Measurements from ENCODE around the gene ANKRD39.
A peak's percentile ranks its signal among the peaks of the same experiment; 100 is the strongest.

ANKRD39 gene

DNA sequence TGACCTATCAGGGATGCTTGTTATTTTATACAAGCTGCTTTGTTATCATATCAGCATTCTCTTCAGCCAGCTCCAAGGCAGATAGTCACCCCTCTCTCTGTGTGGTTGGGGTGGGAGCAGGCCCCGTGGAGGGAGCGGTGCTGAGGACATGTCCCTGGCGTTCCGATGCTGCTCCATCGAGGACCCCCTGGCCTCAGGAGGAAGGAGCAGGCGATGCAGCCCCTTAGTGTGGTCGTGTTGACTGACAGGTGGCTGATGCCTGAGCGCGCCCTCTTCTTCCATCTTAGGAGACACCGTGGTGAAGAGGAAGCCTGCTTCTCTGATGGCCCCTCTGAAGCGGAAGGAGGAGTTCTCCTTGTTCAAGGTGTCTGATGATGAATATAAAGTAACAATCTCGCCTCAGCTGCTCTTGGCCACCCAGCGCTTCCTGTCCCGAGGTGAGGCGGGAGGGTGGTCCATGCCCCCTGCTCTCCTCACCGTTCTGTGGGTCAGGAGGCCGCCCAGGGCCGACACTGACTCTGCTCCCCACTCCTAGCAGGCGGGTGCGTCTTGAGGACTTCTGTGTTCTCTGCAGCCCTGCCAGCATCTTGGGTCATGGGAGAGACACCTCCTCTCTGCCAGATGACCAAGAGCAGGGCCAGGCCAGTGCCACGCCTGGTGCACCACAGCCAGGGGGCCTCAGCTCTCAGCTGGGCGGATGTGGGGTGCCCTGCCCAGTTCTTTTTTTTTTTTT lies 31.1 kb downstream of the ANKRD39 start:
- no peak overlapping the region for H3K4me3 Mint-ChIP-seq
- no peak overlapping the region for H3K27ac Mint-ChIP-seq
- H3K36me3 Mint-ChIP-seq, result peaks cover 43% of the 10 kb centered on the region
- no peaks in the 10 kb centered on the region for H3K9me3 Mint-ChIP-seq
- CTCF ChIA-PET, result interaction anchor here (0.7 kb wide), 1 partner anchor 130 kb away, joined by 3 read pairs; no protein-coding TSS in a partner anchor
- H3K27me3 Mint-ChIP-seq, result no peaks in the 10 kb centered on the region
- H3K4me1 Mint-ChIP-seq, result peaks cover 3% of the 10 kb centered on the region
- DNase-seq, result no peak

DNA sequence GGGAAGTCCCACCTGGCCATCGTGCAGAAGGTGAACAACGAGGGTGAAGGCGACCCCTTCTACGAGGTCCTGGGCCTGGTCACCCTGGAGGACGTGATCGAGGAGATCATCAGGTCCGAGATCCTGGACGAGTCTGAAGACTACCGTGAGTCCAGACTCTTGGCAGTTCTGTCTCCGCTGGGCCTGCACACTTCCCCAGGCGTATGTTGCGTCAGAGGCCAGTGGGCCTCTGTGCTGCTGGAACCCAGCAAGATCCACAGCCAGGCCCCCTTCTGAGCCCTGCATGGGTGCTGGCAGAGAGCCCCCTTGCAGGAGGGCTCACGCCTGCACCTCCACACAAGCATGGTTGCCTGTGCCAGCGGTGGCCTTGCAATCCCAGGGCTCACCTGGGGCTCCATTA lies 32.8 kb downstream of the ANKRD39 start:
- CTCF ChIA-PET, result no interaction called here
- peaks cover 20% of the 10 kb centered on the region for H3K4me1 Mint-ChIP-seq
- peaks cover 40% of the 10 kb centered on the region for H3K36me3 Mint-ChIP-seq
- H3K27ac Mint-ChIP-seq, result no peak overlapping the region
- H3K9me3 Mint-ChIP-seq, result no peaks in the 10 kb centered on the region
- DNase-seq, result no peak
- no peak overlapping the region for H3K4me3 Mint-ChIP-seq
- no peaks in the 10 kb centered on the region for H3K27me3 Mint-ChIP-seq

DNA sequence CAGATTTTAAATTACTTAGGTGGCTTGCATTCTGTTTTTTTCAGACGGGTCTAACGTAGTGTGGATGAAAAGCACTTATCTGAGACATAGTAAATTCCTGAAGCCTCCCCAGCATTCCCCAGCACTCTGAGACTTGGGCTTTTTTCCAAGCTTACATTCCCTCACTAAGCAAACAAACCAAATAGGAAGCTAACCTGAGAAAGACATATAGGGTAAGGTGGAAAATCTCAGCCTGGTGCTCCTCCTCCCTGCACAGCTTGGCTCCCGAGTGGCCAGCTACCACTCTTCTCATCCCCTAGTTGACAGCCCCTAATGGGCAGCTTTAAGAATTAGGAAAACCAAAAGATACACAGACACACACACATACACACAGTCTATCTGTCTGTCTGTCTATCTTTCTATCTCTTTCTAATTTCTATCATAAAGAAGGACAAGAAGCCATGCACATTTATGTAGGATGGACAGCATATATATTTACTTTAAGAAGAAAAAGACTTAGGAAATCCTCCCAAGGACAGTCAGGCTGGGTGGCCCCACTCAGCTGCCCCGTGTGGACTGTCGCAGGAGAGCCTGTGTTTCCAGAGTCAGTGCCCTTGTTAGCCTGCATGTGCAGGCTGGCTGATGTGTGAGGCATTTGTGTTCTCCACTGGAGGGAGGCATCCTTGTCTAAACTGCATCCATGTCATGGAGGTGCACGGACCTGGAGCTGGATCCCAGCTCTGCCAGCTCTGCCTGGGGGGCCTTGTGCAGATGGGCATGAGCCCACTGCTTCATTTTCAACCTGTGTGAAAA lies 33.5 kb downstream of the ANKRD39 start:
- no peak for DNase-seq
- Mint-ChIP-seq H3K9me3 (no peaks in the 10 kb centered on the region), H3K4me3 (no peak overlapping the region), H3K27ac (peak overlapping the region; percentile 14), H3K4me1 (peaks cover 27% of the 10 kb centered on the region), H3K27me3 (no peaks in the 10 kb centered on the region), H3K36me3 (peaks cover 42% of the 10 kb centered on the region)
- CTCF ChIA-PET, result no interaction called here

DNA sequence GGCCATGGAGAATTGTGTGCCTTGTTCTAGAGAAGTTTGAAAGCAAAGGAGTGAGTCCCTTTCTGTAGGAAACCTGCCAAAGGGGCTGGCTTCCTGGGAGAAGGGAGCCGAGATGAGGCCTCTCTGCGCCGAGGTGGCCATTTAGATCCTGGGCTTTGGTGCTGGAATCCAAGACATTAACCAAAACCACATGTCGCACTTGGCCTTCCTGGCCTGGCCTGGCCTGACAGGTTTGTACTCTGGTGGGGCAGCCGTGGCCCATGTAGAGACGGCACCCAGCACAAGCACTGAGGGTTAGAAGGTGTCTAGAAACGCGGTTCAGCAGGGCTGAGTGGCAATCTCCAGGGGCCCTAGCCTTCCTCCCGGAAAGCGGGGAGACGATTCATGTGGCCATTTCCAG lies 34.6 kb downstream of the ANKRD39 start:
- peaks cover 38% of the 10 kb centered on the region for H3K4me1 Mint-ChIP-seq
- H3K9me3 Mint-ChIP-seq, result no peaks in the 10 kb centered on the region
- DNase-seq, result no peak
- H3K27ac Mint-ChIP-seq, result no peak overlapping the region
- CTCF ChIA-PET, result no interaction called here
- H3K4me3 Mint-ChIP-seq, result no peak overlapping the region
- H3K27me3 Mint-ChIP-seq, result no peaks in the 10 kb centered on the region
- H3K36me3 Mint-ChIP-seq, result peaks cover 44% of the 10 kb centered on the region

DNA sequence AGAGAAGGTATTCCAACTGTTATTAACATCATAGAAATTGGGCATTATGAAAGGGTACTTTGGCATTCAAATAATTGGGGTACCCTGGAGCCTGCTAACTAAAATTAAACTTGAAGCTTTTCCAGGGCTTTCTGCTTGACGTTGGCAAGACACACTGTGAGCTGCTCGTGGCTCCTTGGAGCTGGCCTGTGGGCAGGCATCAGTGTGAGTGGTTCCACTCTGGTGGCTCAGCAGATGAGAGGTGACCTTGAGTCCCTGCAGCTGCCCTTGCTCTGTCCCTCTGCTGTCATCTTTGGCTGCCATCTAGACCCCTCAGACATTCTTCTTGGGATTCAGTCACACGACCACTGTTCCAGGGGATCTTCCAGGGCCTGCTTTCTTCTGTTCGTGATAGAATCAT lies 35.0 kb downstream of the ANKRD39 start:
- CTCF ChIA-PET, result no interaction called here

DNA sequence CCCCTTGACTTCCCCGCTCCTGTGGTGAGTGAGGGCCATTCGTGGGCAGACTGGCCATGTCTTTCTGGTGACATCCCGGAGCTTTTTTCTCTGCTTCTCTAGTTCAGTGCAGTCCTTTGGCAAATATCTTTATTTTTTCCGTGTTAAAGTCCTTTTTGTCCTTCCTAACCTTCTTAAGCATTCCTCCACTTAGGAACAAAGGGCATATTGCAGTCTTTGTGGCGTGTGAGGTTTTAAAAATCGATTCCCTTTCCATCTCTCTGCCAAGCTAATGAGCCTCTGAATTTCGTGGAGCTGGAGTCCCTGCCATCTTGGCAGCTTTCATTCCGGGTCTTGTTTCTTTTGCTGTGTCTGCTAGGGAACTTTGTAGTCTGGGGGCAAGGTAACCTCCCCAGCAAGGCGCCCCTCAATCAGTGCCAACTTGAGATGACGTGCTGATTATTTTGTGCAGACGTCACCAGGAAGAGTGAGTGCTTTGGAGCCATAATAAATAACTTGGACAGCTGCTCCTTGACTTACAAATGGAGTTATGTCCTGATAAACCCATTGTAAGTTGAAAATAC lies 36.6 kb downstream of the ANKRD39 start:
- CTCF ChIA-PET, result interaction anchor here (0.7 to 1.5 kb wide), 3 partner anchors 129 to 291 kb away, joined by 3 to 4 read pairs (median 4); no protein-coding TSS in a partner anchor
- Mint-ChIP-seq H3K27me3 (no peaks in the 10 kb centered on the region), H3K4me3 (no peak overlapping the region), H3K36me3 (peaks cover 48% of the 10 kb centered on the region), H3K27ac (peak overlapping the region; percentile 0), H3K4me1 (peaks cover 50% of the 10 kb centered on the region), H3K9me3 (no peaks in the 10 kb centered on the region)
- DNase-seq, result no peak

More for the DNA sequence above, 35.0 kb downstream of the ANKRD39 start:
- H3K27ac Mint-ChIP-seq, result no peak overlapping the region
- H3K27me3 Mint-ChIP-seq, result no peaks in the 10 kb centered on the region
- H3K4me1 Mint-ChIP-seq, result peaks cover 42% of the 10 kb centered on the region
- H3K9me3 Mint-ChIP-seq, result no peaks in the 10 kb centered on the region
- H3K36me3 Mint-ChIP-seq, result peaks cover 47% of the 10 kb centered on the region
- DNase-seq, result no peak
- H3K4me3 Mint-ChIP-seq, result no peak overlapping the region

DNA sequence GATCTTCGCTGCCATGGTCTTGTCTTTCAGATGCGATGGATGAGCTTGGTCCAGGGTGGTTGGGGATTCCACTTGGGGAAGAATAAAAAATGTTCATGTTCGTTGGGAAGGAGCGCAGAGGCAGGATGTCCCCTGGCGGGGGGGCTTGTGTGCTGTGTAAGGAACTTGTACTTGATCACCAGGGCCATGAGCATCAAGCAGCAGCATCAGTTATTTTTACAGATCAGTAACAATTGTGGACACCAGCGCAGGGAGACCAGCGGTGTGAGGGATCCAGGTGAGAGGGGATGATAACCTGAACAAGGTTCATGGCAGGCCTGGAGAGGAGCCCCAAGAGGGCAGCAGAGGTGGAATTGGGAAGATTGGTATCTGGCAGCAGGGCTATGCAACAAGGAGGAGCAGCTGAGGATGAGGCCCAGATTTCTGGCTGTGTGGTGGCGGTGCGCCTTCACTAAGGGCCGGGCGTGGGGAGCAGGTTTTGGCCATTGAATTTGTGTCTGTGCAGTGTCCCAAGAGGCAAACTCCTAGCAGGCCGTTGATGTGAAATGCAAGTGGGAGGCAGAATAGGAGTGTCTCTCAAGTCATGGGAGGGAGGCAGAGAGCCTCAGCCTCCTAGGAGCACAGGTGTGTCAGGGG lies 37.8 kb downstream of the ANKRD39 start:
- Mint-ChIP-seq H3K4me1 (peaks cover 56% of the 10 kb centered on the region), H3K27ac (peak overlapping the region; percentile 22), H3K36me3 (peaks cover 43% of the 10 kb centered on the region), H3K27me3 (no peaks in the 10 kb centered on the region), H3K9me3 (no peaks in the 10 kb centered on the region), H3K4me3 (no peak overlapping the region)
- no peak for DNase-seq
- CTCF ChIA-PET, result interaction anchor here (1.0 to 1.5 kb wide), 4 partner anchors 12 to 292 kb away, joined by 3 to 4 read pairs (median 4); no protein-coding TSS in a partner anchor

DNA sequence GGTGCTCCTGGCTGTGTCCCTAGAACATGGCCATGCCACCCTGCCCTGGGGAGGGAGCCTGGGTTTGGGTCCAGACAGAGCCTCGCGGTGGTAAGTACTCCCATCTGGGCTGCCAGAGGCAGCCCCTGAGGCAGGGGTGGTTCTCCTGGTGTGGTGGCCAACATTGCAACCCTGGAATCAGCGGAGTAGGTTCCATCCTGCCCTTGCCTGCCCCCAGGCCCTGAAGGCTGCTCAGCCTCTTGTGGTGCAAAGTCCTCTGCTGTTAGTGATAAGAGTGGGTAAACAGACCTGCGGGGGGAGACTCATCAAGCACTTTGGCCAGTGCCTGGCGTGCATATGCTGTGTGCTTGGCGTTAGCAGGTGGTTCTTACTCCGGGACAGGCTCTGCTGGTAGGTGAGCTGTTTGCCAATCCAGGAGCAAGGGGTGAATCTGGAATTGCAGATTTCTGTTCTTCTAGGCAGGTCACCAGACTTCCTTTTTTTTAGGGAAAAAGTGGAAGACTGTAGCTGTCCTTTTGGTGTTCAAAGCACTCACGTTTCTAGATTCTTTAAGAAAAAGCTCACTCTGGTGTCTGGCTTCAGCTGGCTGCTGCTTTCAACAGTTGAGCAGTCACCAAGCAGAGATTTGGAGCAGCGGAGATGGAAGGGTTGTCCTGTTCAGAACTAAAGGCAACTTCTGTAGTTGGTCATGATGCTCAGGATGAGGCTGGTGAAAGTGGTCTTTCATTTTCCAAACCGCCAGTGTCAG lies 38.5 kb downstream of the ANKRD39 start:
- H3K9me3 Mint-ChIP-seq, result no peaks in the 10 kb centered on the region
- CTCF ChIA-PET, result interaction anchor here (1.0 to 2.1 kb wide), 3 partner anchors 13 to 39 kb away, joined by 3 to 6 read pairs (median 3); partner anchors contain the start of gene ANKRD39
- peak overlapping the region; percentile 85 for H3K4me3 Mint-ChIP-seq
- H3K4me1 Mint-ChIP-seq, result peaks cover 58% of the 10 kb centered on the region
- peaks cover 38% of the 10 kb centered on the region for H3K36me3 Mint-ChIP-seq
- no peak for DNase-seq
- no peak overlapping the region for H3K27ac Mint-ChIP-seq
- H3K27me3 Mint-ChIP-seq, result no peaks in the 10 kb centered on the region

DNA sequence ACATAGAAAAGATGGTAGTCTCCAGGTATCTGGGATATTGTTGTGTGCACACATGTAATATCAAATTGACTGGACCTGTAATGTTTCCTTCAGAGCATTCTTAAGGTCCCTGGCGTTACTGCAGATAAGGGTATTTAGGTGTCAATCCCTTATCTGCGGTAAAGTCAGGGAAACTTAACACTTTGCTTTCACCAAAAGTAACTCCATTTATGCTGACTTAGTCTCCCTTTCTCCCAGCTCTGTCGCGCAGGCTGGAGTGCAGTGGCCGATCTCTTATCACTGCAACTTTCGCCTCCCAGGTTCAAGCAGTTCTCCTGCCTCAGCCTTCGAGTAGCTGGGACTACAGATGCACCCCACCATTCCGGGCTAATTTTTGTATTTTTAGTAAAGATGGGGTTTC lies 39.9 kb downstream of the ANKRD39 start:
- Mint-ChIP-seq H3K27ac (peak overlapping the region; percentile 77), H3K27me3 (no peaks in the 10 kb centered on the region), H3K4me1 (peaks cover 58% of the 10 kb centered on the region), H3K9me3 (no peaks in the 10 kb centered on the region), H3K36me3 (peaks cover 37% of the 10 kb centered on the region), H3K4me3 (peak overlapping the region; percentile 85)
- DNase-seq, result no peak
- CTCF ChIA-PET, result interaction anchor here (2.0 to 2.1 kb wide), 2 partner anchors 11 to 40 kb away, joined by 6 to 10 read pairs; partner anchors contain the start of gene ANKRD39

DNA sequence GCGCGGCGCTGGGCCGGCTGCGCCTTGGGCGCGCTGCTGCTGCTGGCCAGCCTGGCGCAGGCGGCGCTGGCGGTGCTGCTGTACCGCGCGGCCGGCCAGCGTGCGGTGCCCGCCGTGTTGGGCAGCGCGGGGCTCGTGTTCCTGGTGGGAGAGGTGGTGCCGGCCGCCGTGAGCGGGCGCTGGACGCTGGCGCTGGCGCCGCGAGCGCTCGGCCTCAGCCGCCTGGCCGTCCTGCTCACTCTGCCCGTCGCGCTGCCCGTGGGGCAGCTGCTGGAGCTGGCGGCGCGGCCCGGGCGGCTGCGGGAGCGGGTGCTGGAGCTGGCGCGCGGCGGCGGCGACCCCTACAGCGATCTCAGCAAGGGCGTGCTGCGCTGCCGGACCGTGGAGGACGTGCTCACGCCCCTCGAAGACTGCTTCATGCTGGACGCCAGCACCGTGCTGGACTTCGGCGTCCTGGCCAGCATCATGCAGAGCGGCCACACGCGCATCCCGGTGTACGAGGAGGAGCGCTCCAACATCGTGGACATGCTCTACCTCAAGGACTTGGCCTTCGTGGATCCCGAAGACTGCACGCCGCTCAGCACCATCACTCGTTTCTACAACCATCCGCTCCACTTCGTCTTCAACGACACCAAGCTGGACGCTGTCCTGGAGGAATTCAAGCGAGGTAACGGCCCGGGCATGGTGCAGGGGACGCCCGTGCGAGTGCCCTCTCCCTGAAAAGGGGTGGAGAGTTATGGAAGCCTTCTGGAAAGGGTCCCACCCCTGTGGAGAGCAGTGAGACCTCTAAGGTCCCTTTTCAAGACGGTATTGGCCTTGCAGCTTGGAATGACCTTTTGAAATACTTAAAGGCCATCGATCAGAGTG lies 40.7 kb downstream of the ANKRD39 start:
- peak; percentile 28 for DNase-seq
- peaks cover 34% of the 10 kb centered on the region for H3K36me3 Mint-ChIP-seq
- peak overlapping the region; percentile 79 for H3K27ac Mint-ChIP-seq
- no peaks in the 10 kb centered on the region for H3K27me3 Mint-ChIP-seq
- CTCF ChIA-PET, result interaction anchor here (0.7 to 2.1 kb wide), 8 partner anchors 10 to 224 kb away, joined by 3 to 10 read pairs (median 4); partner anchors contain the start of gene ANKRD39
- peak overlapping the region; percentile 85 for H3K4me3 Mint-ChIP-seq
- H3K4me1 Mint-ChIP-seq, result peaks cover 56% of the 10 kb centered on the region
- H3K9me3 Mint-ChIP-seq, result no peaks in the 10 kb centered on the region

DNA sequence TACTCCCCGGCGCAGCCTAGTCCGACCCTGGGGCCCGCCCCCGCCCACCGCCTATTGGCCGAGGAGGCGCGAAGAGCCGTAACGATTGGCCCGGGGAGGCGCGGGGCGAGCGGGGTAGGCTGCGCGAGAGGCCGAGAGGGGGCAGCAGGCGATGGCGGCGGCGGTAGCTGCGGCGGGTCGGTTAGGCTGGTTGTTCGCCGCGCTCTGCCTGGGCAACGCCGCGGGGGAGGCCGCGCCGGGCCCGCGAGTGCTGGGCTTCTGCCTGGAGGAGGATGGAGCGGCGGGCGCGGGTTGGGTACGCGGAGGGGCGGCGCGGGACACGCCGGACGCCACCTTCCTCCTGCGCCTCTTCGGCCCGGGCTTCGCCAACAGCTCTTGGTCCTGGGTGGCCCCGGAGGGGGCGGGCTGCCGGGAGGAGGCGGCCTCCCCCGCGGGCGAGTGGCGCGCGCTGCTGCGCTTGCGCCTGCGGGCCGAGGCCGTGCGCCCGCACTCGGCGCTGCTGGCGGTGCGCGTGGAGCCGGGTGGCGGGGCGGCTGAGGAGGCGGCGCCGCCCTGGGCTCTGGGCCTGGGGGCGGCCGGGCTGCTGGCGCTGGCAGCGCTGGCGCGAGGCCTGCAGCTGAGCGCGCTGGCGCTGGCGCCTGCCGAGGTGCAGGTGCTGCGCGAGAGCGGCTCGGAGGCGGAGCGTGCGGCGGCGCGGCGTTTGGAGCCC lies 41.5 kb downstream of the ANKRD39 start, which contains the start of gene CNNM3:
Gene CNNM3, plus strand, starts transcription at position 142 of the 709 bp plus-strand sequence. Its CDS starts 10 bp downstream, at position 152.
- Mint-ChIP-seq H3K4me3 (peak within 1 kb of the TSS; percentile 86), H3K9me3 (no peaks in the 10 kb centered on the region), H3K27ac (peak within 1 kb of the TSS; percentile 87), H3K27me3 (no peaks in the 10 kb centered on the region), H3K4me1 (peaks cover 51% of the 10 kb centered on the region), H3K36me3 (peaks cover 31% of the 10 kb centered on the region)
- CTCF ChIA-PET, result interaction anchor here (0.7 to 2.0 kb wide), 7 partner anchors 9 to 223 kb away, joined by 3 to 10 read pairs (median 3); partner anchors contain the start of gene ANKRD39
- DNase-seq, result peak; percentile 98
